Measurements from ENCODE around the gene NPC1L1. TPM values are rescaled to one million over a fixed set of nuclear protein-coding genes. Genes with fewer than 3 reads are reported as not detected.

Gene NPC1L1
- total RNA-seq, 1 donor, result not detected

- Histone ChIP-seq H3K9me3 (ENCODE audit: low read depth, low read length) (no peaks in the 10 kb centered on the region), H3K27me3 (ENCODE audit: insufficient read depth, low read length) (no peaks in the 10 kb centered on the region), H3K4me2 (ENCODE audit: insufficient read depth, low read length) (no peak overlapping the region), H3K4me3 (ENCODE audit: insufficient read depth, low read length) (no peak overlapping the region), H2AFZ (ENCODE audit: low read length) (no peak overlapping the region), H4K20me1 (ENCODE audit: insufficient read depth, low read length) (no peaks in the 10 kb centered on the region), H3K27ac (ENCODE audit: low read depth, low read length) (no peak overlapping the region), H3K79me2 (ENCODE audit: insufficient read depth, low read length) (no peaks in the 10 kb centered on the region), H3K4me1 (ENCODE audit: insufficient read depth, low read length) (peaks cover 3% of the 10 kb centered on the region), H3K36me3 (ENCODE audit: insufficient read depth, low read length) (no peaks in the 10 kb centered on the region)
- peak; percentile 68 for DNase-seq (ENCODE audit: insufficient read length, low spot score, missing footprints)
- TF ChIP-seq, protein P1, sequence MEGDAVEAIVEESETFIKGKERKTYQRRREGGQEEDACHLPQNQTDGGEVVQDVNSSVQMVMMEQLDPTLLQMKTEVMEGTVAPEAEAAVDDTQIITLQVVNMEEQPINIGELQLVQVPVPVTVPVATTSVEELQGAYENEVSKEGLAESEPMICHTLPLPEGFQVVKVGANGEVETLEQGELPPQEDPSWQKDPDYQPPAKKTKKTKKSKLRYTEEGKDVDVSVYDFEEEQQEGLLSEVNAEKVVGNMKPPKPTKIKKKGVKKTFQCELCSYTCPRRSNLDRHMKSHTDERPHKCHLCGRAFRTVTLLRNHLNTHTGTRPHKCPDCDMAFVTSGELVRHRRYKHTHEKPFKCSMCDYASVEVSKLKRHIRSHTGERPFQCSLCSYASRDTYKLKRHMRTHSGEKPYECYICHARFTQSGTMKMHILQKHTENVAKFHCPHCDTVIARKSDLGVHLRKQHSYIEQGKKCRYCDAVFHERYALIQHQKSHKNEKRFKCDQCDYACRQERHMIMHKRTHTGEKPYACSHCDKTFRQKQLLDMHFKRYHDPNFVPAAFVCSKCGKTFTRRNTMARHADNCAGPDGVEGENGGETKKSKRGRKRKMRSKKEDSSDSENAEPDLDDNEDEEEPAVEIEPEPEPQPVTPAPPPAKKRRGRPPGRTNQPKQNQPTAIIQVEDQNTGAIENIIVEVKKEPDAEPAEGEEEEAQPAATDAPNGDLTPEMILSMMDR (IDR thresholded peaks at IDR 0.05; ENCODE audit: extremely low read depth, low read depth, low read length), result no peak
Measured at GRCh38 chr7:44540592-44541027, 520 bp downstream of the NPC1L1 start.

DNA sequence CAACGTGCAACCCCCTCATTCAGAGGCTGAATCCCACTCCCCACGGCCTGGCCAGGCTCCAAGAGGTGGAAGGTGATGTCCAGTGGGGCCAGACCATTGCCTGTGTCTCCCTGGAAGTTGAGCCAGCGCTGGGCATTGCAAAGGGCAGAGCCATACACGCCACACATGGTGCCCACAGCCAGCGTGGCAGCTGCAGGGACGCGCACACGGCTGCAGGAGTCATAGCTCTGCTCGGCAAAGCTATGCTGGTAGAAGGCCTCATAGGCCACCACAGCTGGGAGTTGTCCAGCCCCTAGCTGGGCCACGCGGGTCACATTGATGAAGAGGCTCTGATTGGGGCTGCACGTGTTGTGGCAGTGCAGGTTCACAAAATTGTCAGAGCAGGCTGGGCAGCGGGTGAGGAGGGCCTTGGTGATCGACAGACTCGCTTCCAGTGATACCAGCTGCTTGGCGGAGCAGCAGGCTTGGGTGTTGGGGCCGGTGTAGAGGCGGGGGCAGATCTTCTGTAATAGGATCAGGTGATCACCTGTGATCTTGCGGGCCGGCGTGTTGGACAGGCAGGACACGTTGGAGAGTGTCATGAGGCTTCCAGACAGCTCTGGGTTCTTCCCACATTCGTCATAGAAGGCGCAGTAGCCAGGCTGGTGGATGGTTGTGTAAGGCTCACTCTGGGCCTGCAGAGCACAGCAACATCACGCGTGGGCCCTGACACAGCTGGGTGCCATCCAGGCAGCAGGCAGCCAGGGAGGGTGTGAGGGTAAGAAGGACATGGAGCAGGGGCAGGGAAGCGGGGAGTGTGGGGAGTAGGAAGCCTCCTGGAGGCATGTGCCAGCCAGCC lies 1.2 kb downstream of the NPC1L1 start:
- H3K36me3 ChIP-seq (ENCODE audit: insufficient read depth, low read length), result no peaks in the 10 kb centered on the region
- H2AFZ ChIP-seq (ENCODE audit: low read length), result no peak overlapping the region
- peaks cover 3% of the 10 kb centered on the region for H3K4me1 ChIP-seq (ENCODE audit: insufficient read depth, low read length)
- H3K27me3 ChIP-seq (ENCODE audit: insufficient read depth, low read length), result no peaks in the 10 kb centered on the region
- no peak for DNase-seq (ENCODE audit: insufficient read length, low spot score, missing footprints)
- no peaks in the 10 kb centered on the region for H3K79me2 ChIP-seq (ENCODE audit: insufficient read depth, low read length)
- H4K20me1 ChIP-seq (ENCODE audit: insufficient read depth, low read length), result no peaks in the 10 kb centered on the region
- H3K27ac ChIP-seq (ENCODE audit: low read depth, low read length), result no peak overlapping the region
- H3K4me3 ChIP-seq (ENCODE audit: insufficient read depth, low read length), result no peak overlapping the region
- H3K9me3 ChIP-seq (ENCODE audit: low read depth, low read length), result no peaks in the 10 kb centered on the region
- TF ChIP-seq, protein P1 (IDR thresholded peaks at IDR 0.05; ENCODE audit: extremely low read depth, low read depth, low read length), result no peak
- H3K4me2 ChIP-seq (ENCODE audit: insufficient read depth, low read length), result no peak overlapping the region

DNA sequence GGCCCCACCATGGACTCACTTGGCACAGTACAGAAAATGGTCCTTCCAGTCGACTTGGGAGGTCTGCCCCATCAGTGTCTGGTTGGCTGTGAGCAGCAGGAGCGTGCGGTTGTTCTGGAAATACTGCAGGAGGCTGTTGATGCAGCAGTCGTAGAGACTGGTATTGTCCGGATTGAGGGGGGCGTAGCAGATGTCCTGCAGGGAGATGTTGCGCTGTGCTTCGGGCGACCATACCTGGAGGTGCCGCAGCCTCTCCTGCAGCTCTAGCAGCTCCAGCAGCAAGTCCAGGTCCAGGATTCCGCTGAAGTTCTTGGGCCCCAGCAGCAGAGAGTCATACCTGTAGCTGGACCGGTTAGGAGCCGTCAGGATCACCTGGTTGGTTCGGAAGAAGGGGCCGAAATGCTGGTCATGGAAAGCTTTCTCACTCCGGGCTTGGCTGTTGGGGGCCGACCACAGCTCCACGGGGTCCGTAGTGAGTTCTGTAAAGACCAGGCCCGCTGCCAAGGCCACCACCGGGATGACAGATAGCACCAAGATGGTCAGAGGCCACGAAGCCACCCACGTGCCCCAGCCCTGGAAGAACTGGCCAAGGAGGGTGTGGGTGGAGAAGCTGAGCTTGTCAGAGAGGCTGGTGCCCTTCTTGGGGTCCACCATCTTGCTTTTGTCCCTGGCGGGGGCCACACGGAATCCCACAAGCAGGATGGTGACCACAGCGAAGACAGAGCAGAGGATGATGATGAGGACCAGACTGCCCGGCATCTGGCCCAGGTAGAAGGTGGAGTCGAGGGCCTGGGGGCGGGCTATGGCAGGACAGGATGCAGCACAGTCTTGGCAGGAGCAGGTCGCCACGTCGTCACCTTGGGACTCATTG lies 2.1 kb downstream of the NPC1L1 start:
- Histone ChIP-seq H3K4me3 (ENCODE audit: insufficient read depth, low read length) (no peak overlapping the region), H3K36me3 (ENCODE audit: insufficient read depth, low read length) (no peaks in the 10 kb centered on the region), H2AFZ (ENCODE audit: low read length) (no peak overlapping the region), H3K79me2 (ENCODE audit: insufficient read depth, low read length) (no peaks in the 10 kb centered on the region), H3K4me1 (ENCODE audit: insufficient read depth, low read length) (peaks cover 3% of the 10 kb centered on the region), H3K27ac (ENCODE audit: low read depth, low read length) (no peak overlapping the region), H3K27me3 (ENCODE audit: insufficient read depth, low read length) (no peaks in the 10 kb centered on the region), H3K9me3 (ENCODE audit: low read depth, low read length) (no peaks in the 10 kb centered on the region), H3K4me2 (ENCODE audit: insufficient read depth, low read length) (no peak overlapping the region), H4K20me1 (ENCODE audit: insufficient read depth, low read length) (peaks cover 3% of the 10 kb centered on the region)
- DNase-seq (ENCODE audit: insufficient read length, low spot score, missing footprints), result peak; percentile 77
- TF ChIP-seq, protein P1 (IDR thresholded peaks at IDR 0.05; ENCODE audit: extremely low read depth, low read depth, low read length), result no peak

All from osteoblast (primary cell).